Progenitor cell of endocrine pancreas (in vitro differentiated cells): Measurements from ENCODE around the gene BRINP2. TPM values are rescaled to one million over a fixed set of nuclear protein-coding genes. Genes with fewer than 3 reads are reported as not detected.

Experiments
- DNase-seq: peaks from one replicate; pipeline ENCODE4 v3.0.0; 2021; ENCODE audit warnings: low spot score; ENCODE audit not compliant: unreplicated experiment
- H3K27ac Mint-ChIP-seq: 2 replicates; pipeline ENCODE4 v1.8.0; 2021; ENCODE audit warnings: mild to moderate bottlenecking, moderate library complexity, mixed read lengths
- H3K27me3 Mint-ChIP-seq: 2 replicates; pipeline ENCODE4 v1.8.0; 2021; ENCODE audit warnings: mixed read lengths
- H3K36me3 Mint-ChIP-seq: 2 replicates; pipeline ENCODE4 v1.8.0; 2022; ENCODE audit warnings: mixed read lengths; ENCODE audit not compliant: insufficient read depth
- H3K4me1 Mint-ChIP-seq: 2 replicates; pipeline ENCODE4 v1.8.0; 2021; ENCODE audit warnings: low read depth, mixed read lengths
- H3K4me3 Mint-ChIP-seq: 2 replicates; pipeline ENCODE4 v1.8.0; 2021; ENCODE audit warnings: low read depth, mild to moderate bottlenecking, moderate library complexity, mixed read lengths
- H3K9me3 Mint-ChIP-seq: 2 replicates; pipeline ENCODE4 v1.8.0; 2021; ENCODE audit warnings: low read depth, mixed read lengths
- total RNA-seq: library from RNA; stranded (reverse); gene quantifications from 2 replicates; pipeline ENCODE4 v1.2.1, GENCODE V29; 2021
- TF ChIP-seq, protein P1 (sequence below): fragments of 200-600 bp; sonication (generic); IDR thresholded peaks from one replicate; pipeline ENCODE4 v1.5.0; 2021; ENCODE audit warnings: antibody characterized with exemption, mild to moderate bottlenecking; ENCODE audit not compliant: unreplicated experiment

The BRINP2 gene
- total RNA-seq, 1 donor from 2014 or later, result 0.41 TPM

DNA sequence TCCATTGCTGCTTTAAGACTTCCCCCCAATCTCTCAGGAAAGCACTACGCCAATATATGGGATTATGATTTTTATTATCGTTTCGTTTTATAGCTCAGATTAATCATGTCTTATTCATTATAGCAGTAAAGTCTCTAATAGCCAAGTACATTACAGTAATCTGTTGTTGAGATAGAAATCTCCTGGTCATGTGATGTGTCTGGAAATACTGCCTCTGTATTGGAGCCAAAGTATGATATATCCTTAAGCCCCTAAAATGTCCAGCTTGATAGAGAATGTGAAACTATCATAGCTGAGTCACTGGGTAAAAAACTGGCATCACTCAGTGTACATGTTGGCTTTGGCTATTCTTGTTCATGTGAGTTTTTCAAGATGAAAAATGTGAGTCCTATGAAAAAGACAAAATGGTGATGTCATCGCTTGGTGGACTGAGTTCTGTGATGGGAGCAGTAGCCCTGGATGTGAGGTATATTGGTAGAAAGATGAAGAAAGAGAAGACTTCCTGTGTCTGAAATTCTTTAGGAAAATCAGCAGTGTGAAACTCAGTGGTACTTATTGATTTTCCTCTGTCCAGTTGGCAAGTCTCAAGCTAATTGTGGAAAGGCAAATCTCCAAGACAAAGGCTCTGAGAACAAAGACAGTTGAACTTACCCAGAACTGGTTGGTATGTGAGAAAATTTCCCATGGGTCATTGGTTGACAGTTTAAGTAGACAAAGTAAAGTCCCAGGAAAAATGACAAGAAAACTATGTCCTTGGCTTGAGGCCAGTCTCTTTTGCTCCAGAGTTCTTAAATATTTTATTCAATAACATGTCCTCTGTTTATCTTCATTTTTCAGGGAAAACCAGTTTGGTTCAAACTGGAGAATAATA lies 76.2 kb downstream of the BRINP2 start:
- Mint-ChIP-seq H3K36me3 (no peaks in the 10 kb centered on the region), H3K27ac (peak overlapping the region; percentile 86), H3K27me3 (no peaks in the 10 kb centered on the region), H3K4me1 (peaks cover 24% of the 10 kb centered on the region), H3K9me3 (no peaks in the 10 kb centered on the region), H3K4me3 (no peak overlapping the region)
- DNase-seq, result no peak
- TF ChIP-seq, protein P1, sequence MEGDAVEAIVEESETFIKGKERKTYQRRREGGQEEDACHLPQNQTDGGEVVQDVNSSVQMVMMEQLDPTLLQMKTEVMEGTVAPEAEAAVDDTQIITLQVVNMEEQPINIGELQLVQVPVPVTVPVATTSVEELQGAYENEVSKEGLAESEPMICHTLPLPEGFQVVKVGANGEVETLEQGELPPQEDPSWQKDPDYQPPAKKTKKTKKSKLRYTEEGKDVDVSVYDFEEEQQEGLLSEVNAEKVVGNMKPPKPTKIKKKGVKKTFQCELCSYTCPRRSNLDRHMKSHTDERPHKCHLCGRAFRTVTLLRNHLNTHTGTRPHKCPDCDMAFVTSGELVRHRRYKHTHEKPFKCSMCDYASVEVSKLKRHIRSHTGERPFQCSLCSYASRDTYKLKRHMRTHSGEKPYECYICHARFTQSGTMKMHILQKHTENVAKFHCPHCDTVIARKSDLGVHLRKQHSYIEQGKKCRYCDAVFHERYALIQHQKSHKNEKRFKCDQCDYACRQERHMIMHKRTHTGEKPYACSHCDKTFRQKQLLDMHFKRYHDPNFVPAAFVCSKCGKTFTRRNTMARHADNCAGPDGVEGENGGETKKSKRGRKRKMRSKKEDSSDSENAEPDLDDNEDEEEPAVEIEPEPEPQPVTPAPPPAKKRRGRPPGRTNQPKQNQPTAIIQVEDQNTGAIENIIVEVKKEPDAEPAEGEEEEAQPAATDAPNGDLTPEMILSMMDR, result no peak

DNA sequence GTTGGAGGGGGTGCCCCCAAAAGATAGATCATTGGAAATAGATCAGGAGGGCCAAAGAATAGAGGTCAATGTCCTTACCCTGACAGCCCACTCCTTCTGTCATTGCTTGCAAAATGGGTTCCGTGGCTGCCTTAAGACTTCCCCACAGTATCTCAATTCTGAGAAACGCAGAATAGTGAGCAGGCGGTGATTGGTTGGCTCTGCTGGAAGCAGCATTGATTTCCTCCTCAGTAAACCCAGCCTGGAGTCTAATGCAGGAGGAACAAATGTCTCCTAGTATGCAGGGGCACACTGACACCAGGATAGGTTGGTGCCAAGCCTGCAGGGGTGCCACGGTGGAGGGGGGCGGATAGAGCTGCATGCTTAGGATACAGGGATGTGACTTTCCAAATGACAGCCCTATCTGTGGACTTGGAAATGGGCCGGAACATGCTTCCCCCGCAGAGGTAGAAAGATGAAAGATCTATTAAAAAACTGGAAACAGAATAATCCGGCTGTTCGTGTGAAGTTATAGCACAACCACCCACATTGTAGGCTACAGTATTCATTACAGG lies 76.9 kb downstream of the BRINP2 start:
- Mint-ChIP-seq H3K9me3 (no peaks in the 10 kb centered on the region), H3K27ac (peak overlapping the region; percentile 86)
- TF ChIP-seq, protein P1, result no peak

DNA sequence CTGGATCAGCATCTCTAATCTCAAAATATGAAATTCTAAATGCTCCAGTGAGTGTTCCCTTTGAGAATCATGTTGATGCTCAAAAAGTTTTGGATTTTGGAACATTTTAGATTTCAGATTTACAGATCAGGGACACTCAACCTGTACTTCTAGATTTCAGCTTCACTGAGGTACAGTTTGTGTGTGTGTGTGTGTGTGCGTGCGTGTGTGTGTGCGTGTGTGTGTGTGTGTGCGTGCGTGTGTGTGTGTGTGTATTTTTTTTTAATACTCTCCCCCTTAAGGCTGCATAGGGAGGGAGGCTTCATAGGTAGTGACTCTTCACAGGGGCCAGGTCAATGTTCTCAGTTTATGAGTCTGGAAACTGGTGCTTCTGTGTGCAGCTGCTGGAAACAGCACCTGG lies 77.5 kb downstream of the BRINP2 start:
- DNase-seq, result no peak
- H3K27ac Mint-ChIP-seq, result no peak overlapping the region
- no peak overlapping the region for H3K4me3 Mint-ChIP-seq
- TF ChIP-seq, protein P1, result no peak
- no peaks in the 10 kb centered on the region for H3K27me3 Mint-ChIP-seq
- H3K4me1 Mint-ChIP-seq, result peaks cover 24% of the 10 kb centered on the region
- no peaks in the 10 kb centered on the region for H3K36me3 Mint-ChIP-seq
- H3K9me3 Mint-ChIP-seq, result no peaks in the 10 kb centered on the region

More for the DNA sequence above, 76.9 kb downstream of the BRINP2 start:
- no peaks in the 10 kb centered on the region for H3K36me3 Mint-ChIP-seq
- no peaks in the 10 kb centered on the region for H3K27me3 Mint-ChIP-seq
- peaks cover 24% of the 10 kb centered on the region for H3K4me1 Mint-ChIP-seq
- DNase-seq, result no peak
- no peak overlapping the region for H3K4me3 Mint-ChIP-seq

DNA sequence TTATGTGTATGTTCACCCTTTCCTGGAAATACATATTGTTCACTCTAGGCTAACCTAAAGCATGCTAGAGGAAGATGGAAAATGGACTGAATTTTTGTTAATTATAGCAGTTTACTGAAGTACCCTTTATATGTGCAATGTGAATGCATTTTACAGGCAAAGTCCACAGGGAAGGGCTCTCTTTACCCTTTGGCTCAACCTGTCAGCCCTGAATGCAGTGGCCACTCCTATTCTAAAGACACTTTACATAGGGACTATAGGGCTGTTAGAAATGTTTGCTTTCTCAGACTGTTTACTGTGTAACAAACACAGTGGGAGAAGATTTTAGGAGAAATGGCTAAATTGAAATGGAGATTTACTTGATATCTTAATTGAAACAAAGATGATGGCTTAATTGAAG lies 78.5 kb downstream of the BRINP2 start:
- no peak overlapping the region for H3K27ac Mint-ChIP-seq
- TF ChIP-seq, protein P1, result no peak
- DNase-seq, result no peak
- H3K27me3 Mint-ChIP-seq, result no peaks in the 10 kb centered on the region
- no peaks in the 10 kb centered on the region for H3K9me3 Mint-ChIP-seq
- H3K4me1 Mint-ChIP-seq, result peaks cover 24% of the 10 kb centered on the region
- H3K4me3 Mint-ChIP-seq, result no peak overlapping the region
- no peaks in the 10 kb centered on the region for H3K36me3 Mint-ChIP-seq

DNA sequence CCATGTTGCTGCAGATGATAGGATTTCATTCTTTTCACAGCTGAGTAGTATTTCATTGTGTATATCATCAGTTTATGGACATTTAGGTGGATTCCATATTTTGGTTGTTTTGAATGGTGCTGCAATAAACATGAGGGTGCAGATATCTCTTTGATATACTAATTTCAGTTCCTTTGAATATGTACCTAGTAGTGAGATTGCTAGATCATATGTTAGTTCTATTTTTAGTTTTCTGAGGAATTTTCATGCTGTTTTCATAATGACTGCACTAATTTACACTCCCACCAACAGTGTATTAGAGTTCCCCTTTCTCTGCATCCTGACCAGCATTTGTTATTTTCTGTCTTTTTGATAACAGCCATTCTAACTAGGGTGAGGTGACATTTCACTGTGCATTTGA lies 82.1 kb downstream of the BRINP2 start:
- DNase-seq, result no peak
- Mint-ChIP-seq H3K36me3 (no peaks in the 10 kb centered on the region), H3K4me1 (peaks cover 29% of the 10 kb centered on the region), H3K27ac (no peak overlapping the region), H3K27me3 (peaks cover 4% of the 10 kb centered on the region), H3K9me3 (no peaks in the 10 kb centered on the region), H3K4me3 (no peak overlapping the region)
- TF ChIP-seq, protein P1, result no peak
